ENCODE results near the gene SLC12A5. TPM values are rescaled to one million over a fixed set of nuclear protein-coding genes. Genes with fewer than 3 reads are reported as not detected.

The SLC12A5 gene
- total and polyA plus RNA-seq, 3 donors from 2014 or later = 5.5 to 15.5 (median 9.2) TPM

- no peak for TF ChIP-seq CTCF (IDR thresholded peaks at IDR 0.05)
- H3K36me3 ChIP-seq (ENCODE audit: low read depth, missing control alignments) = no peaks in the 10 kb centered on the region
- peaks cover 16% of the 10 kb centered on the region for H3K4me1 ChIP-seq
- H3K27ac ChIP-seq = no peak overlapping the region
- H3K9me3 ChIP-seq = no peaks in the 10 kb centered on the region
- no peak for DNase-seq
- H3K27me3 ChIP-seq = no peaks in the 10 kb centered on the region
- intact Hi-C loops (cut with DNase I; ENCODE audit: low total_unique reads) = no loop called here
- WGBS, 2 donors = 87 to 95% methylated on average over 4 of the region's 4 CpGs
- H3K4me3 ChIP-seq = no peak overlapping the region
Observed at GRCh38 chr20:46062151-46062550, 33.1 kb downstream of the SLC12A5 start.

DNA sequence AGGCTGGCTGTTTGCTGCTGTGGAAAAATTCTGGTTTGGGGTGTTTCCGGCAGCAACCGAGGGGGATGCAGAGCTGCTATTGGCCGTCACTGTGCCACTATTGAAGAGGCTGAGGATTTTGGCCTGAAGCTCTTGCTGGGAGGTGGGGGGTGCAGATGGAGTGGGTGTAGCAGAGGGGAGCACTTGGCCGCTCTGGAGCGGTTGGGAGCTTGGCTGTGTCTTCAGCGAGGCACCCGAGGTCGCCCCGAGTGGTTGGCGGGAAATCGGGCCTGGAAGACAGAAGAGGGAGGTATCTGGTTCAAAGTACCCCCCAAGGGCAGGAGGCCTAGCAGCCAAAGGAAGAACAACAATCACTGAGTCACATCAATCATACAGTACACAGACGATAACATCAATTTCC is 33.6 kb downstream of the SLC12A5 start:
- DNase-seq = no peak
- H3K27me3 ChIP-seq = no peaks in the 10 kb centered on the region
- TF ChIP-seq CTCF (IDR thresholded peaks at IDR 0.05) = no peak
- TF ChIP-seq POLR2A (IDR thresholded peaks at IDR 0.05) = no peak
- H3K36me3 ChIP-seq (ENCODE audit: low read depth, missing control alignments) = no peaks in the 10 kb centered on the region
- 89% methylated on average over 4 to 12 of the region's 12 CpGs for WGBS, 2 donors
- H3K4me3 ChIP-seq = no peak overlapping the region
- H3K27ac ChIP-seq = no peak overlapping the region
- no peaks in the 10 kb centered on the region for H3K9me3 ChIP-seq
- peaks cover 16% of the 10 kb centered on the region for H3K4me1 ChIP-seq
- intact Hi-C loops (cut with DNase I; ENCODE audit: low total_unique reads) = no loop called here

DNA sequence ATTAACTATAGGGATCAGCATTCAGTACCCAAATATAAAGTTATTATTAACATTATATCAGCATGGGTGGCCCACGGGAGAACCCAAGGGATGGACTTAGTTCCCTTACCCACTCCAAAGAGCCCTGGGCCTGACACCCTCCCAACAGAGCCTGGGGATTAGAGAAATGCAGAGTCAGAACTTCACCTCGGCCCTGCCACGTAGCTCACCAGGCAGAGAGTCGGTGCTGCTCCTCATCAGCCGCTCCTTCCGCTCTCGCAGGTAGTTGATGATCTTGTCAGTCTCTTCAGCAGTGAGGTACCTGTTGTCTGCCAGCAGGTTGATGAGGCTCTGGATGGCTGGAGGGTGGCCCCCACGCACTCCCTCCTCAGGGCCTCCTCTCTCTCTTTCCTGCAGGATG is 34.1 kb downstream of the SLC12A5 start:
- no peaks in the 10 kb centered on the region for H3K27me3 ChIP-seq
- H3K36me3 ChIP-seq (ENCODE audit: low read depth, missing control alignments) = no peaks in the 10 kb centered on the region
- H3K4me3 ChIP-seq = no peak overlapping the region
- no peaks in the 10 kb centered on the region for H3K9me3 ChIP-seq
- WGBS, 2 donors = 93 to 94% methylated on average over 8 of the region's 8 CpGs
- H3K4me1 ChIP-seq = peaks cover 14% of the 10 kb centered on the region
- H3K27ac ChIP-seq = no peak overlapping the region
- no peak for DNase-seq
- no peak for TF ChIP-seq CTCF (IDR thresholded peaks at IDR 0.05)
- no peak for TF ChIP-seq POLR2A (IDR thresholded peaks at IDR 0.05)
- intact Hi-C loops (cut with DNase I; ENCODE audit: low total_unique reads) = no loop called here

GRCh38 chr20:46063652-46064054 is 34.6 kb downstream of the SLC12A5 start:
- H3K36me3 ChIP-seq (ENCODE audit: low read depth, missing control alignments) = no peaks in the 10 kb centered on the region
- 66 to 74% methylated on average over 3 of the region's 3 CpGs for WGBS, 2 donors

More at GRCh38 chr20:46063652-46064054, 34.6 kb downstream of the SLC12A5 start:
- no peaks in the 10 kb centered on the region for H3K27me3 ChIP-seq
- intact Hi-C loops (cut with DNase I; ENCODE audit: low total_unique reads) = no loop called here
- no peaks in the 10 kb centered on the region for H3K9me3 ChIP-seq
- DNase-seq = no peak
- TF ChIP-seq POLR2A (IDR thresholded peaks at IDR 0.05) (no peak), CTCF (IDR thresholded peaks at IDR 0.05) (no peak)
- H3K4me1 ChIP-seq = peaks cover 9% of the 10 kb centered on the region
- H3K27ac ChIP-seq = no peak overlapping the region
- H3K4me3 ChIP-seq = no peak overlapping the region
